Measurements from ENCODE around the gene C2orf15. TPM values are rescaled to one million over a fixed set of nuclear protein-coding genes. Genes with fewer than 3 reads are reported as not detected.

C2orf15 gene
- total and polyA plus RNA-seq, 2 of the 8 experiments (the other 6 are each of a cell fraction or from before 2014, with no cell fraction given): 3.6 to 6.5 TPM

DNA sequence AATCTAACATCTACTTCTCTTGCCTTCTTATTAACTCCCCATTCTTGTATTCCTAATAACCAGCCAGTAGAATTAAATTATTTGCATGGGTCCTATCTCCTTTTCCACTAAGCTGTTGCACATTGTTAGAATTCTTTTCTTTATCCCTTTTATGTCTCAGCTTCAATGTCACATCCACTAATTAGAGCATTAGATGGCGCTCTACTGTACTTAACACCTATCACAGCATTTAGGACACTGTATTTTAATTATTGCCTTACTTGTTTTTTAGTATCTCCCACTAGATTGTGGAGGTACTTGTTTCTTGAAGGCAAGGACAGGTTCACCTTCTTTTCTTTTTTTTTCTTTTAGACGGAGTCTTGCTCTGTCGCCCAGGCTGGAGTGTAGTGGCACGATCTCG is 17.1 kb downstream of the C2orf15 start:
- H3K4me2 ChIP-seq (ENCODE audit: insufficient read depth in 1 of 2, low read depth in 2 of 2, low read length in 2 of 2): no peak overlapping the region
- ChIA-PET POLR2A (ENCODE audit: partially characterized antibody) (interaction anchor here (0.7 to 1.8 kb wide), 4 partner anchors 9 to 38 kb away, joined by 3 to 9 read pairs (median 4); partner anchors contain the start of gene MRPL30), CTCF (ENCODE audit: partially characterized antibody) (interaction anchor here (0.7 to 3.1 kb wide), 7 partner anchors 9 to 23 kb away, joined by 3 to 11 read pairs (median 3); partner anchors contain the start of genes MITD1 and MRPL30)
- no peaks in the 10 kb centered on the region for H3K79me1 ChIP-seq (ENCODE audit: low read depth, low read length)
- H3K4ac ChIP-seq (replicated peaks; ENCODE audit: insufficient read length, low read depth, low read length): no peak overlapping the region
- no peaks in the 10 kb centered on the region for H3K27me3 ChIP-seq (replicated peaks in 1 of 4; ENCODE audit: control insufficient read depth in 3 of 4, extremely low read depth in 1 of 4, insufficient read depth in 3 of 4, low read length in 3 of 4)
- 79% methylated on average over 3 of the region's 5 CpGs; no CpG with 5 or more reads in 1 of the 2 experiments for WGBS, 2 experiments (ENCODE audit: extremely low coverage in 1 of 2, insufficient coverage in 1 of 2, insufficient read length in 1 of 2, insufficient replicate concordance in 2 of 2, low coverage in 1 of 2, low lambda C conversion rate in 2 of 2, missing lambda C conversion rate in 1 of 2)
- no peak overlapping the region for H2BK20ac ChIP-seq (ENCODE audit: low read length)
- H4K8ac ChIP-seq (ENCODE audit: extremely low read depth, insufficient read depth, low read length): no peak overlapping the region
- no peak overlapping the region for H4K91ac ChIP-seq (replicated peaks; ENCODE audit: insufficient read length, low read length)
- H4K5ac ChIP-seq (ENCODE audit: insufficient read length, low read depth, low read length): no peak overlapping the region
- no peaks in the 10 kb centered on the region for H4K20me1 ChIP-seq (replicated peaks in 1 of 2; ENCODE audit: control insufficient read depth in 1 of 2, insufficient read depth in 2 of 2, low read length in 2 of 2)
- H3K4me3 ChIP-seq (ENCODE audit: extremely low read depth in 1 of 4, insufficient read depth in 2 of 4, low read depth in 3 of 4, low read length in 4 of 4): no peak overlapping the region
- no peak overlapping the region for H3K23ac ChIP-seq (ENCODE audit: insufficient read length)
- no peak overlapping the region for H2BK120ac ChIP-seq (replicated peaks; ENCODE audit: low read depth, low read length)
- H2BK5ac ChIP-seq (ENCODE audit: low read depth, low read length): no peak overlapping the region
- peaks cover 0 to 7% of the 10 kb centered on the region in 2 experiments; a peak in 2 of 4 replicates for H3K79me2 ChIP-seq (ENCODE audit: control insufficient read depth in 1 of 2, insufficient read depth in 2 of 2, low read length in 2 of 2)
- H3K27ac ChIP-seq (ENCODE audit: low read depth, low read length): no peak overlapping the region
- FAIRE-seq: no peak
- no peak overlapping the region for H3K18ac ChIP-seq (ENCODE audit: extremely low read depth, low read length)
- peaks cover 0 to 8% (median 3%) of the 10 kb centered on the region in 4 experiments; a peak in 2 of 7 replicates for H3K4me1 ChIP-seq (replicated peaks in 1 of 4; ENCODE audit: control insufficient read depth in 3 of 4, insufficient read depth in 4 of 4, low read length in 3 of 4)
- no peak overlapping the region for H3K9ac ChIP-seq (replicated peaks in 1 of 4; ENCODE audit: extremely low read depth in 1 of 4, low read depth in 3 of 4, low read length in 3 of 4)
- no peak overlapping the region for H3K56ac ChIP-seq (replicated peaks; ENCODE audit: insufficient read length, low read depth, low read length)
- H3K14ac ChIP-seq (ENCODE audit: insufficient read length): no peak overlapping the region
- peaks cover 0 to 14% (median 2%) of the 10 kb centered on the region in 4 experiments; a peak in 3 of 8 replicates for H3K36me3 ChIP-seq (ENCODE audit: control insufficient read depth in 2 of 4, insufficient read depth in 4 of 4, low read length in 3 of 4)
- H2BK15ac ChIP-seq (ENCODE audit: low read length): no peak overlapping the region
- no peak overlapping the region for H2AFZ ChIP-seq (ENCODE audit: low read length)
- H3K23me2 ChIP-seq (ENCODE audit: low read depth, low read length): peaks cover 11% of the 10 kb centered on the region
- DNase-seq (ENCODE audit: low read depth in 1 of 2, low spot score in 2 of 2): no peak
- H2BK12ac ChIP-seq (ENCODE audit: low read depth, low read length): no peak overlapping the region
- TF ChIP-seq, protein P1, sequence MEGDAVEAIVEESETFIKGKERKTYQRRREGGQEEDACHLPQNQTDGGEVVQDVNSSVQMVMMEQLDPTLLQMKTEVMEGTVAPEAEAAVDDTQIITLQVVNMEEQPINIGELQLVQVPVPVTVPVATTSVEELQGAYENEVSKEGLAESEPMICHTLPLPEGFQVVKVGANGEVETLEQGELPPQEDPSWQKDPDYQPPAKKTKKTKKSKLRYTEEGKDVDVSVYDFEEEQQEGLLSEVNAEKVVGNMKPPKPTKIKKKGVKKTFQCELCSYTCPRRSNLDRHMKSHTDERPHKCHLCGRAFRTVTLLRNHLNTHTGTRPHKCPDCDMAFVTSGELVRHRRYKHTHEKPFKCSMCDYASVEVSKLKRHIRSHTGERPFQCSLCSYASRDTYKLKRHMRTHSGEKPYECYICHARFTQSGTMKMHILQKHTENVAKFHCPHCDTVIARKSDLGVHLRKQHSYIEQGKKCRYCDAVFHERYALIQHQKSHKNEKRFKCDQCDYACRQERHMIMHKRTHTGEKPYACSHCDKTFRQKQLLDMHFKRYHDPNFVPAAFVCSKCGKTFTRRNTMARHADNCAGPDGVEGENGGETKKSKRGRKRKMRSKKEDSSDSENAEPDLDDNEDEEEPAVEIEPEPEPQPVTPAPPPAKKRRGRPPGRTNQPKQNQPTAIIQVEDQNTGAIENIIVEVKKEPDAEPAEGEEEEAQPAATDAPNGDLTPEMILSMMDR (IDR thresholded peaks at IDR 0.05; ENCODE audit: control extremely low read depth in 1 of 3, insufficient read depth in 1 of 3, low read depth in 1 of 3, low read length in 3 of 3): peak in 1 of 3 experiments; percentile 27; a peak in 2 of 4 replicates
- TF ChIP-seq SAP30 (IDR thresholded peaks at IDR 0.05; ENCODE audit: insufficient read depth, insufficient replicate concordance, low read length) (no peak), SIRT6 (IDR thresholded peaks at IDR 0.05; ENCODE audit: low read length) (no peak)
- no peaks in the 10 kb centered on the region for H3K9me3 ChIP-seq (ENCODE audit: insufficient read depth in 2 of 2, low read depth in 1 of 2, low read length in 1 of 2)
- no peak overlapping the region for H2AK5ac ChIP-seq (ENCODE audit: low read depth, low read length)

All from H1 (cell line).